GM10847 (cell line): ENCODE data around the gene MSL3B.

Experiments used
- POLR2A ChIP-seq: IDR thresholded peaks from 2 replicates; pipeline ENCODE4 v1.6.1; 2011; ENCODE audit not compliant: insufficient read length; ENCODE audit errors: extremely low read depth

MSL3B gene

DNA sequence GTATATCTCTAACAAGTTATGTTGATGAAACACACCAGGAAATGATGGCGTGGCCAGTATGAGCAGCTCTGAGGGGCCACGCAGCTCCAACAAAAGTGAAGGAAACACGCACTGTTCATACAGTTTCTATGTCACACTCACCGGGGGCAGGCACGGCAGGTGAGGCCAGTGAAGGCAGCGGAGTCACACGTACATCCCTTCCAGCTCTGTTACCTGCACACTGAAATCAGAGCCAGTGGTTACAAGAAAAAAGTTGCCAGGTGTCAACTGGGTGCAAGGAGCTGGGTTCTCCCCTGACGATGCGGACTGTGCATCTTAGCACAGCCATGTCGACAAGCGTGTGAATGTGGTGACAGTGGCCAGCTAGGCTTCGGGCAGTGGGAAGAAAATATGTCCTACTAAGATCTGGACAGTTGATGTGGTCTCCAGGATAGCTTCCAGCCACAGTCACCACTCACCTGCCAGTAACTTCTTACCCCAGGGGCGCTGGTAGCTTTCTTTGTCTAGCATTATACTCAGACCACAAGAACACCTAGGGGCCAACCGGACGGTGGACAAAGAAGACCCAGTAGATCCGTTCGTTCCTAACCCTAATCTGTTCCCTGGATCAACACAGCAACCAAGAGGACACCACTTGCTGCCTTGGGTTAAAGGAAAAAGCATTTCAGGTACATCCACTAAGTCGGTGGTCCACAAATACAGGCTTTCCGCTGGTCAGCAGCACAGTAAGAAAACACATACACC, 23.9 kb downstream of the MSL3B start:
- TF ChIP-seq POLR2A, result no peak

DNA sequence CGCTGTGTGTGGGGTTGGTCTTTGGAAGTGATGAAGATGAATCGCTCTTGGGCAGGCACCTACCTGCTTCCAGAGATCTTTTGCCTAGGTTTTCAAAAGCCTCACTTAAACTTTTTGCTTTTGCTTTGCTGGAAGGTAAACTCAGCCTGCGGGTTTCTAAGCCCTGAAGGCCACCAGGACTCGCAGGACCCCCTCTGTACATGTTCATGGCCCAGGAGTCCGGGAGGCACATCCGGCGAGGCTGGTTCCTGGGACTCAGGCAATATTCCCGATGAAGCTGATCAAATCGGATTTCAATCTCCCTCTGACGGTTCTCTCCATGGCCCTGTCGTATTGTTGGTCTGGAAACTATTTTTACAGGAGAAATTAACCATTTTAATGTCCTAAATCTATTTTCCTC, 27.0 kb downstream of the MSL3B start:
- no peak for TF ChIP-seq POLR2A

DNA sequence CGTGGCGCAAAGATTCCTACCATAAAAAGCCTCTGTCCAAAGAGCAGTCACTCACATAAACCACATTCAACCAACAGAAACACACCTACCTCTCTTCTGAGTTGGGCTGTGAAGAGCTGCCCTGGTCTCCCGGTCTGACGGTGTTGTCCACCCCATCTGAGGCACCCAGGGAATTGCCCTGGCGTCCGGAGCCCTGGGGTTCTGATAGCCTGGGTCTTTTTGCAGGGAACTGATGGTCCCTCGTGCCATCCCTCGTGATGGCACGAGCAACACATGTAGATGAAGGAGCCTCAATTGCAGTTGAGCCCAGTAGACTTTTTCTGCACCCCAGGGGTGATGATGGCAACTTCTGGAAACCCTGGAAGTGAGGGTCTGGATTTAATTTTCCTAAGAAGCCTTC, 27.7 kb downstream of the MSL3B start:
- no peak for TF ChIP-seq POLR2A

DNA sequence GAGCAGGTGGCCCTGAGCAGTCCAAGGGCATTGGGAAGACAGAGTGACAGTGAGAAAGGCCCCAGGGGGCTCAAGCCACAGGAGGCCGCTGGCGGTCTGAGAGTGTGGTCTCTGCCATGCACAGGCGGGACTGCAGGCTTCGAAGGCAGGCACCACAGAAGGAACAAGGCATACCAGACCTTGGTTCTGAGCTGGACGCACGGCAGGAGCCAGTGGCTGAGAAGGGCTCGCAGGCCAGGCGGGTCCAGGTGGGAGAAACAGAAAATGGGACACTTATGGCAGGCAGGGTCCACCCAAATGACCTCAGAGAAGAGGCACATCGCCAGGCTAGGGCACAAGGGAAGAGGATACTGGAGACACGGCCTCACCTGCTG, 28.8 kb downstream of the MSL3B start:
- TF ChIP-seq POLR2A, result no peak

DNA sequence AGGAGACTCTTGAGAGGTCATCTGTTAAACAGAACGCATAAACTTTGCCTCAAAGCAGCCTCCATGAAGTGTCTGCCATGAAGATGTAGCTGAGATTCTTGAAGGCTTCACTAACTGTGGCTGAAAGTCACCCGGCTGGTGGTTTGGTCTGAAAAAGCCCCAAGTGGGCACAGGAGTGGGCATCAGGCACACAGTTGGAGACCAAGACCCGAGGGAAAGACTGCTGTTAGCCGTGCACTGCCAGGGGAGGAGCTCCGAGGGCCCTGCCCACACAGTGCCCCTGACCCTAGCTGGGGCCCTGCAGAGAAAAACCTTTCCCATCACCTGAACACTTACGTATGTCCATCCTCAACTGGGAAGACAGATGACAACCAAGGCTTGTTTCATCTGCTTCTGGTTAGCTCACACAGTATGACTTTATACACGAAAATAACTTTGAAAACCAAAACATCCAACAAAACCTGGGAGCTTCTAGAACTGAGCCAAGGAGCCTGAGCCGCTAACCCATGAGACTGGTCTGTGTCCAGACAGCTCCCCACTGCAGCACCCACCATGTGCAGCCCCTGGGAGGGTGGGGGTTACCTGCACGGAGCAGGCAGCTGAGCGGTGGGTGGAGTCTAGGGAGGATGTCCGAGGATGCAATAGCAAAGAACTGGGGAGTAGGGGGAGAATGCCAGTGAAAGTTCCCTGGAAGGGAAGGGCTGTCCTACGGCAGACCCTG, 29.3 kb downstream of the MSL3B start:
- no peak for TF ChIP-seq POLR2A

- no peak for TF ChIP-seq POLR2A
These were observed 29.9 kb downstream of the MSL3B start for GRCh38 chr2:233838251-233838650.

- no peak for TF ChIP-seq POLR2A
These were observed 30.4 kb downstream of the MSL3B start for GRCh38 chr2:233837694-233838229.

- TF ChIP-seq POLR2A, result no peak
These were observed 31.8 kb downstream of the MSL3B start for GRCh38 chr2:233836359-233836758.

- TF ChIP-seq POLR2A, result no peak
These were observed 32.7 kb downstream of the MSL3B start for GRCh38 chr2:233835230-233836186.

GRCh38 chr2:233833345-233833744, 34.8 kb downstream of the MSL3B start:
- TF ChIP-seq POLR2A, result no peak

DNA sequence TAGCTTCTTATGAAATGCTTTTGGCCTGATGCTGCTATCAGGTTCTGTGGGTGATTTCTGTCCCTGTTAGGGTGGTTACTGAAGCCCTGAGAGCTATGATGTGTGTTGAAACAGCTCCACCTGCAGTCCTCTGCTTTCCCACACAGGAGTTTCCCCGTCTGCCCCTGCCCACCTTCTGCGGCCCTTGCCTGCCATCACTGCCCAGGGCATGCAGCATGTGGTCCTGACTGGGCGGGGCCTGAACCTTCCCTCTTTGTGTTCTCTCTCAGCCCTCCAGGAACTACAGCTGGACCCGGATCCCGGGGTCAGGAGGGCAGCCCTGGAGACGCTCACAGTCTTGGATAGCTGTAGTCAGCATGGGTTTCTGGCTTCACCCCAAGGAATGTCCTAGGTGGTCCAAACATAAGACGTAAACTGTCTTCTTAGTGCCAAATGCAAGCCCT, 35.3 kb downstream of the MSL3B start:
- no peak for TF ChIP-seq POLR2A

DNA sequence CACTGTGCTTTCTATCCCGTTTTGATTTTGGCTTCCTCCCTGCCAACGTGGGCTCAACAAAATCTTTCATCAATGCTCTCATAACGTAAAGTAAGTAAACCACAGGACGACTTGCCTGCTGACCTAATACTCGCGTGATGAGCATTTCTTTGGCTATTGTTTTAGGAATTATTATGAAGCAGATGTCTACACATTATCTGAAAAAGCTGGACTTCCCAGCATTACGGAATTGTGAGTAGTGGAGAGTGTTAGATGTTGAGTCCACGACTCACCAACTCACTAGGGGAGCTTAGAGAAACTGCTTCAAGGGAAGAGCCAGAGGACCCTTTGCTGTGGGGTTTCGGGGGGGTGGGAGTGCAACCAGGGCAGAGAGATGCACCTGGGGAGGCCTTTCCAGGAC, 35.8 kb downstream of the MSL3B start:
- no peak for TF ChIP-seq POLR2A

GRCh38 chr2:233831861-233832260, 36.3 kb downstream of the MSL3B start:
- TF ChIP-seq POLR2A, result no peak

DNA sequence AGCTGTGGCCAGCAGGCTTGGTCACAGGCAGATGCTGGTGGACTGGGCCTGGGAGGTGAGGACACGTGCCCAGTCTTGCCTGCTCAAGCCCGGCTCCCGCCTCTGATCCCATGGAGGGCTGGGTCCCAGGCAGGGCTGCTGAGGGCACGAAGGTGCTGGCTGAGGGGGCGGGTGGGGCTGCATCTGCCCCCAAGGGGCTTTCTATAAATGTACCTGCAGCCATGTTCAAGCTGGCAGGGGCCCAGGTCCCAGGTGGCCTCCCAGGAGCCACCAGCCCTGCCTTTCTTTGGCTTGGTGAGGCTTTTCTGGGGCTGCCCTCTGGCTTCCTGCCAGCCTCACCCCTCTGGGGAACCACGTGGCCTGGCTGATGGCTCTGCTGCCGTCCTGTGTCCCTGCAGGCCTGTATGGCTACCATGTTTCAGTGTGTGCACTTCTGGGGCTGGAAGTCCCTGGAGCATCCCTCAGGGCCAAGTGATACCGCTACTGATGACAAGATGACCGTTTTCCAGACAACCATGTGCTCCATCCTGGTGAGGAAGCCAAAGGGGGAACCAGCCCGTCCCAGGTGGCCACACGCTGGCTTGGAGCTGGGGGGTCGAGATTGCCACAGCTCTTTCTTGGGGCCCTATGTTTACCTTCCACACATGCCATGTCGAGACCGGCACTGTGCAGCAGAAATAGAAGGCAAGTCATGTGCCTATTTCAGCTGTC, 37.0 kb downstream of the MSL3B start:
- TF ChIP-seq POLR2A, result no peak
